Fibroblast of lung (primary cell): ENCODE data around the gene SLC15A1. TPM values are rescaled to one million over a fixed set of nuclear protein-coding genes. Genes with fewer than 3 reads are reported as not detected.

Experiments
- DNase-seq, 2 donors: peaks; one replicate each; pipeline versions ENCODE4 v3.0.0 to v3.0.0-alpha.2; 2010; ENCODE audit warnings: low read depth in 2 of 2
- H2AFZ ChIP-seq: 2 replicates; pipeline ENCODE4 v1.5.1; 2012; ENCODE audit warnings: low read length, control low read depth, inconsistent platforms
- H3K27ac ChIP-seq: 2 replicates; pipeline ENCODE4 v1.5.1; 2011; ENCODE audit warnings: low read length, control low read depth; ENCODE audit not compliant: insufficient read depth
- H3K27me3 ChIP-seq: 2 replicates; pipeline ENCODE4 v1.5.1; 2011; ENCODE audit warnings: mild to moderate bottlenecking, low read length; ENCODE audit not compliant: control insufficient read depth, insufficient read depth
- H3K36me3 ChIP-seq: 2 replicates; pipeline ENCODE4 v1.5.1; 2011; ENCODE audit warnings: low read length; ENCODE audit not compliant: control insufficient read depth, insufficient read depth
- H3K4me1 ChIP-seq: 2 replicates; pipeline ENCODE4 v1.5.1; 2011; ENCODE audit warnings: low read length; ENCODE audit not compliant: control insufficient read depth, insufficient read depth; ENCODE audit errors: extremely low read depth
- H3K4me2 ChIP-seq: 2 replicates; pipeline ENCODE4 v1.5.1; 2011; ENCODE audit warnings: low read length, control low read depth; ENCODE audit not compliant: insufficient read depth; ENCODE audit errors: extremely low read depth
- H3K4me3 ChIP-seq, 4 experiments: fragments of 200-600 bp in 1 of 4; sonication (generic) in 1 of 4; replicated peaks in 1 of 4; 2 replicates each; pipeline ENCODE4 v1.5.1; 2011 to 2016; ENCODE audit warnings: low read length in 4 of 4, low read depth in 3 of 4, mild to moderate bottlenecking in 3 of 4, control low read depth in 2 of 4, inconsistent platforms in 1 of 4, mixed read lengths in 1 of 4; ENCODE audit not compliant: insufficient read depth in 1 of 4; ENCODE audit errors: control extremely low read depth in 1 of 4
- H3K79me2 ChIP-seq: 2 replicates; pipeline ENCODE4 v1.5.1; 2012; ENCODE audit warnings: mild to moderate bottlenecking, low read length, inconsistent platforms; ENCODE audit not compliant: control insufficient read depth, insufficient read depth
- H3K9ac ChIP-seq: 2 replicates; pipeline ENCODE4 v1.5.1; 2011; ENCODE audit warnings: mild to moderate bottlenecking, low read length, control low read depth; ENCODE audit not compliant: insufficient read depth
- H3K9me3 ChIP-seq: 2 replicates; pipeline ENCODE4 v1.5.1; 2012; ENCODE audit warnings: low read depth, low read length; ENCODE audit not compliant: control insufficient read depth, insufficient read depth
- H4K20me1 ChIP-seq: 2 replicates; pipeline ENCODE4 v1.5.1; 2011; ENCODE audit warnings: low read length; ENCODE audit not compliant: control insufficient read depth, insufficient read depth; ENCODE audit errors: extremely low read depth
- EZH2 ChIP-seq: IDR thresholded peaks from 2 replicates; pipeline ENCODE4 v1.5.1; 2012; ENCODE audit warnings: low read length, control low read depth, mild to moderate bottlenecking; ENCODE audit errors: missing control alignments
- polyA plus RNA-seq, 2 donors: library from polyadenylated mRNA; depleted of rRNA in 1 of 2; stranded (reverse) in 1 of 2; unstranded in 1 of 2; fragments of >200 nt; gene quantifications; 2 replicates each; pipeline ENCODE4 v1.2.1, GENCODE V29; 2011 to 2012; ENCODE audit warnings: missing spikeins in 1 of 2
- total RNA-seq: library from RNA; depleted of rRNA; stranded (reverse); fragments of >200 nt; gene quantifications from 2 replicates; pipeline ENCODE4 v1.2.1, GENCODE V29; 2014
- TF ChIP-seq, protein P1 (sequence below), 2 donors: IDR thresholded peaks in 1 of 2; conservative IDR thresholded peaks in 1 of 2; 1 replicate in 1 of 2; 2 replicates in 1 of 2; pipeline ENCODE4 v1.5.1; 2011 to 2012; ENCODE audit warnings: low read length in 2 of 2, control low read depth in 1 of 2, inconsistent platforms in 1 of 2, low read depth in 1 of 2, mild to moderate bottlenecking in 1 of 2

SLC15A1 gene
- total and polyA plus RNA-seq, 2 donors (not counting 1 experiment from before 2014, with no cell fraction given): not detected

DNA sequence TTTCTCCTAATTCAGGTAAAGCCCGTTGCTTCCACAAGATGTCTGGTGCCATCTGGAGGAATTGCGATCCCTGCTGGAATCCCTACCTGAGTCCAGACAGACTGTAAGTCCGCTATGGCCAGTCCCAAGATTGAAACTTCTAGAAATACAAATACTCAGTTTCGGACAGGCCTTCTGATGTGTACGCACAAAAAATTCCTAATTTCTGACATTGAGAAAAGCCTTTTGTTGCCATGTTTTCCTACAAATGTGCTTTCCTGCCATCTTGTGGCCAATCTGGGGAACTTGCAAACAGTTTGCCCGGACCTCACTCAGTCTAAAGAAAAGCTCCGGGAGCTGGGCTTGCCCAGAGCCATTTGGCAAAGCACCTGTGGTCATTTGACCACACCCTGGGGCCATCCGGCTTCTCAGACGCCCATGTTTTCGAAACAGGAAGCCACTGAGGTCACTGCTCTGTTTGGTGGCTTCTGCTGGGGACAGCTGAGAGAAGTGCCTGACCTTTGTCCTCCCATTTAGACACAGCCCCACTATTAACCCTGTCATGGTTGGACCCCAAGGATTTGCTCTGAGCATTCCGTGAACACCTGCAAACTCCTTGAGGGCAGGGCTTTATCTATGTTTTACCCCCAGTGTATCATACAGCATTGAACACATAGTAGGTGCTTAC, 79.4 kb downstream of the SLC15A1 start:
- Histone ChIP-seq H3K36me3 (no peaks in the 10 kb centered on the region), H3K4me3 (peak overlapping the region in 1 of 4 experiments; percentile 17), H3K4me2 (peak overlapping the region; percentile 0), H3K9ac (no peak overlapping the region), H3K27me3 (peaks cover under 1% of the 10 kb centered on the region), H3K79me2 (no peaks in the 10 kb centered on the region), H3K9me3 (no peaks in the 10 kb centered on the region), H4K20me1 (no peaks in the 10 kb centered on the region), H2AFZ (no peak overlapping the region), H3K4me1 (no peaks in the 10 kb centered on the region), H3K27ac (no peak overlapping the region)
- peak; percentile 61 to 83 for DNase-seq
- TF ChIP-seq, protein P1, sequence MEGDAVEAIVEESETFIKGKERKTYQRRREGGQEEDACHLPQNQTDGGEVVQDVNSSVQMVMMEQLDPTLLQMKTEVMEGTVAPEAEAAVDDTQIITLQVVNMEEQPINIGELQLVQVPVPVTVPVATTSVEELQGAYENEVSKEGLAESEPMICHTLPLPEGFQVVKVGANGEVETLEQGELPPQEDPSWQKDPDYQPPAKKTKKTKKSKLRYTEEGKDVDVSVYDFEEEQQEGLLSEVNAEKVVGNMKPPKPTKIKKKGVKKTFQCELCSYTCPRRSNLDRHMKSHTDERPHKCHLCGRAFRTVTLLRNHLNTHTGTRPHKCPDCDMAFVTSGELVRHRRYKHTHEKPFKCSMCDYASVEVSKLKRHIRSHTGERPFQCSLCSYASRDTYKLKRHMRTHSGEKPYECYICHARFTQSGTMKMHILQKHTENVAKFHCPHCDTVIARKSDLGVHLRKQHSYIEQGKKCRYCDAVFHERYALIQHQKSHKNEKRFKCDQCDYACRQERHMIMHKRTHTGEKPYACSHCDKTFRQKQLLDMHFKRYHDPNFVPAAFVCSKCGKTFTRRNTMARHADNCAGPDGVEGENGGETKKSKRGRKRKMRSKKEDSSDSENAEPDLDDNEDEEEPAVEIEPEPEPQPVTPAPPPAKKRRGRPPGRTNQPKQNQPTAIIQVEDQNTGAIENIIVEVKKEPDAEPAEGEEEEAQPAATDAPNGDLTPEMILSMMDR (conservative IDR thresholded peaks at IDR 0.05 in 1 of 2, IDR thresholded peaks at IDR 0.05 in 1 of 2; ENCODE audit: low read depth in 1 of 2, low read length in 2 of 2): peak; percentile 82 to 83
- no peak for TF ChIP-seq EZH2

DNA sequence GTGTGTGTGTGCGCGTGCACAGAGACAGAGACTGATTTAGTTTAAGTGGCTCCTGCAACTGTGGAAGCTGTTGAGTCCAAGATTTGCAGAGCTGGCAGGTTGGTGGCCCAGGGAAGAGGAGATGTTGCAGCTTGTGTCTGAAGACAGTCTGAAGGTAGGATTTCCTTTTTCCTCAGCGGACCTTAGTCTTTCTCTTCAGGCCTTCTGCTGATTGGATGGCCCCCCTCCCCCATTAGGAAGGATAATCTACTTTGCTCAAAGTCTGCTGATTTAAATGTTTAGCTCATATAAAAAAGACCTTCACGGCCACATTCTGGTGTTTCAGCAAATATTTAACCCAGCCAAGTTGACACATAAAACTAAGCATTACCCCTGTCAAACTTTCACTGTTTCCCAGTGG, 84.3 kb downstream of the SLC15A1 start:
- H2AFZ ChIP-seq: no peak overlapping the region
- H3K9ac ChIP-seq: no peak overlapping the region
- TF ChIP-seq, protein P1 (conservative IDR thresholded peaks at IDR 0.05 in 1 of 2, IDR thresholded peaks at IDR 0.05 in 1 of 2; ENCODE audit: low read depth in 1 of 2, low read length in 2 of 2): no peak
- TF ChIP-seq EZH2: no peak
- H3K4me3 ChIP-seq: no peak overlapping the region
- H3K9me3 ChIP-seq: no peaks in the 10 kb centered on the region
- DNase-seq: no peak
- H3K27me3 ChIP-seq: peaks cover 2% of the 10 kb centered on the region
- H3K4me2 ChIP-seq: no peak overlapping the region
- H3K79me2 ChIP-seq: no peaks in the 10 kb centered on the region
- no peaks in the 10 kb centered on the region for H3K4me1 ChIP-seq
- no peaks in the 10 kb centered on the region for H3K36me3 ChIP-seq
- H4K20me1 ChIP-seq: no peaks in the 10 kb centered on the region
- H3K27ac ChIP-seq: no peak overlapping the region

DNA sequence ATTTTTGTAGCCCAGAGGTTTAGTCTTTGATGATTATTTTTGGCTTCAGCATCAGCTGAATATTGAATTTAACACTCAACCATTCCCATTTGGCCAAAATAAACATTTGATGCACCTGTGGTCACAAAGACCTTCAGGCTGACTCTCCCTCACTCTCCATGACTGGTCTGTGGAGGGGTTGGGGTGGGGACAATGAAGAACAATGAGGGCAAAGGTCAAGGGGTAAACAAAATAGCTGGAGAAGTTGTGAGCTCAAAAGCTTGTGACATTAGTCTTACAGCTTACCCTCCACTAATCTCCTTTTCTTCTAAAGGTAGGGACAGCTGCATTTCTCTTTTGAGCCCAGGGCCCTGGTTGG, 86.9 kb downstream of the SLC15A1 start:
- Histone ChIP-seq H3K27me3 (peaks cover 2% of the 10 kb centered on the region), H3K79me2 (no peaks in the 10 kb centered on the region), H3K36me3 (no peaks in the 10 kb centered on the region), H3K4me2 (no peak overlapping the region), H3K9me3 (no peaks in the 10 kb centered on the region), H2AFZ (no peak overlapping the region), H3K4me3 (no peak overlapping the region), H3K4me1 (no peaks in the 10 kb centered on the region), H4K20me1 (no peaks in the 10 kb centered on the region), H3K9ac (no peak overlapping the region), H3K27ac (no peak overlapping the region)
- TF ChIP-seq, protein P1 (conservative IDR thresholded peaks at IDR 0.05 in 1 of 2, IDR thresholded peaks at IDR 0.05 in 1 of 2; ENCODE audit: low read depth in 1 of 2, low read length in 2 of 2): no peak
- no peak for TF ChIP-seq EZH2
- DNase-seq: peak in 1 of 2 donors; percentile 60
